Activated CD8-positive, alpha-beta memory T cell treated with anti-CD3 and anti-CD28 coated beads, Interleukin-2, amount 10 ng/mL, durations not matched to agents 7 days and 5 days (primary cell): ENCODE data around the gene RHOH. TPM values are rescaled to one million over a fixed set of nuclear protein-coding genes. Genes with fewer than 3 reads are reported as not detected.
"Not testable (repeated sequence)": the region's sequence is repeated elsewhere in the genome, so short reads cannot be mapped to it uniquely, and the experiment has no call there.

Source experiments
- ATAC-seq: fragments of 150-1000 bp; cut with Tn5 transposase; one replicate; pipeline ENCODE4 v1.10.0; 2021; ENCODE audit warnings: moderate library complexity
- CTCF ChIA-PET: fragments of 350-600 bp; sonication (Branson Sonifier 250); formaldehyde crosslinking; loops from one replicate; lab custom pipeline; 2021; ENCODE audit warnings: antibody characterized with exemption; lab: Charles Lee
- DNase-seq: peaks from one replicate; pipeline ENCODE4 v3.0.0-alpha.2; 2020
- H3K27ac Mint-ChIP-seq: one replicate; pipeline ENCODE4 v1.8.0; 2021; ENCODE audit warnings: mild to moderate bottlenecking, mixed read lengths
- H3K27me3 Mint-ChIP-seq: one replicate; pipeline ENCODE4 v1.8.0; 2021; ENCODE audit warnings: mixed read lengths
- H3K36me3 Mint-ChIP-seq: one replicate; pipeline ENCODE4 v1.8.0; 2021; ENCODE audit warnings: mild to moderate bottlenecking, mixed read lengths
- H3K4me1 Mint-ChIP-seq: one replicate; pipeline ENCODE4 v1.8.0; 2021; ENCODE audit warnings: mixed read lengths
- H3K4me3 Mint-ChIP-seq: one replicate; pipeline ENCODE4 v1.8.0; 2021; ENCODE audit warnings: mild to moderate bottlenecking, moderate library complexity, mixed read lengths
- H3K9me3 Mint-ChIP-seq: one replicate; pipeline ENCODE4 v1.8.0; 2022; ENCODE audit warnings: low read depth, mixed read lengths
- total RNA-seq, 2 experiments: library from RNA; stranded (reverse); gene quantifications; one replicate each; pipeline ENCODE4 v1.2.3, GENCODE V29; 2021

The RHOH gene
- total RNA-seq, 2 experiments from 2014 or later: 136 to 145 TPM

DNA sequence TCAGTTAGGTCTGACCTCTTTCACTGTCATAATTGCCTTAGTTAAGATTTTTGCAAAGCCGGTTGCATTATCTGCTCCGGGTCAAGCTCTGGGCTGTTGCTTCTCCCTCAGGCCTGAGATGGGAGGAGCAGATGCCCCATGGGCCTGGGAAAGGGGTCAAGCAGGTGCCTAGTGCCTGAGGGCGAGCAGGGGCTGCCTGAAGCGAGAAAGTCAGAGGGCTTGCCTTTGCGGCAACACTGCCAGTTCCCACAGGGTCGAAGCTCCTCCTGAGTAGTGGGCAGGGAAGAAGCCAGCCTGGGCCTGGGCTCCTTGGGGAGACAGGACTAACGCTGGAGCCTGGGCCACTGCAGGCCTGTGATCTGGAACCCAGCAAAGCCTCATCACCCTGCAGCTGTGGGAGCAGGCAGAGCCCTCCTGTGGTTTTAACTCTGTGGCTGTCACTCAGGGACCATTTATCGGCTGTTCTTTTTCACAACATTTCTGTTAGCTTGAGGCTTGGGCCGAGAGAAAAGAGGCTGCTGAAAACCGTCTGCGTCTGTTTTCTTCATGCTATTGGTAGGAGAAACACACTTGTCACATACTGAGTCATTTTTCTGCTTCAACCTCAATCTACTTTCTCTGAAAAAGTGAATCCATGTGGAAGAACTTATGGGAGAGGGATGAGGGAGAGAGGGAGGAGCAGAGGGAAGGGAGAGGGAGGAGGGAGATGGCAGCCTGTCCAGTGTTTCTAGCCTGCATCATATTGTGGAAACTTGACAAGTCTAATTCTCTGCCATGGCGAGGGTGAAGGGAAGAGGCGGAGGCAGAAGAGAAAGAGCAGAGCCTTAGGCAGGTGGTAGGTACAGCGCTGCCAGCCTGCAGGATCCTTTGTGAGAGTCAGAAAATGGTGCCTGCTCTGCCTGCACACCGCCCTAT is 68.4 kb downstream of the RHOH start:
- peak overlapping the region; percentile 89 for H3K27ac Mint-ChIP-seq
- peaks cover 38% of the 10 kb centered on the region for H3K4me1 Mint-ChIP-seq
- H3K27me3 Mint-ChIP-seq: no peaks in the 10 kb centered on the region
- peak; percentile 78 for DNase-seq
- H3K9me3 Mint-ChIP-seq: no peaks in the 10 kb centered on the region
- peak; percentile 83 for ATAC-seq
- CTCF ChIA-PET: interaction anchor here (1.0 to 1.9 kb wide), 9 partner anchors 9 to 52 kb away, joined by 3 to 10 read pairs (median 4); no protein-coding TSS in a partner anchor
- H3K36me3 Mint-ChIP-seq: peaks cover 3% of the 10 kb centered on the region
- peak overlapping the region; percentile 68 for H3K4me3 Mint-ChIP-seq

DNA sequence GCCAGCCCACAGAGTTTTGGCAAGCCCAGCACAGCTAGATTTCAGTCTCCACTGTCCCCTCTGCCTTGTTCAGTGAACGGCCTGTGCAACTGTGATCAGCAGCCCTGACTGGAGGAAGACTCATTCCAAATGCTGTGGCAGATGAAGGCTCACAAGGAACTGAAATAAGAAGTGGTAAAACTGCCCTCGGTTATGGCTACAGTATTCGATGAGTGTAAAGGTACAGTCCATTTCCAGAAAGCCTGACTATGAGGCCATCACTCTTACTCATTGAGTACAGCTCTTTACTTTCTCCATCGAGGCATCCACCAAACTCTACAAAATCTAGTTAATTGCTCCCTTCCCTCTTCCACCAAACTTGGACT is 69.1 kb downstream of the RHOH start:
- peaks cover 3% of the 10 kb centered on the region for H3K36me3 Mint-ChIP-seq
- DNase-seq (no peak), ATAC-seq (peak; percentile 17)
- peak overlapping the region; percentile 68 for H3K4me3 Mint-ChIP-seq
- no peaks in the 10 kb centered on the region for H3K9me3 Mint-ChIP-seq
- CTCF ChIA-PET: interaction anchor here (1.0 to 1.9 kb wide), 9 partner anchors 9 to 51 kb away, joined by 3 to 10 read pairs (median 4); no protein-coding TSS in a partner anchor
- H3K27me3 Mint-ChIP-seq: no peaks in the 10 kb centered on the region
- H3K27ac Mint-ChIP-seq: peak overlapping the region; percentile 89
- H3K4me1 Mint-ChIP-seq: peaks cover 38% of the 10 kb centered on the region

GRCh38 chr4:40269133-40269532 is 72.3 kb downstream of the RHOH start:
- peaks cover 35% of the 10 kb centered on the region for H3K4me1 Mint-ChIP-seq
- no peak for DNase-seq
- CTCF ChIA-PET: interaction anchor here (0.9 to 3.8 kb wide), 7 partner anchors 10 to 41 kb away, joined by 3 to 10 read pairs (median 3); no protein-coding TSS in a partner anchor
- no peaks in the 10 kb centered on the region for H3K27me3 Mint-ChIP-seq
- no peak overlapping the region for H3K27ac Mint-ChIP-seq
- ATAC-seq: no peak
- H3K9me3 Mint-ChIP-seq: no peaks in the 10 kb centered on the region
- H3K36me3 Mint-ChIP-seq: no peaks in the 10 kb centered on the region
- no peak overlapping the region for H3K4me3 Mint-ChIP-seq

DNA sequence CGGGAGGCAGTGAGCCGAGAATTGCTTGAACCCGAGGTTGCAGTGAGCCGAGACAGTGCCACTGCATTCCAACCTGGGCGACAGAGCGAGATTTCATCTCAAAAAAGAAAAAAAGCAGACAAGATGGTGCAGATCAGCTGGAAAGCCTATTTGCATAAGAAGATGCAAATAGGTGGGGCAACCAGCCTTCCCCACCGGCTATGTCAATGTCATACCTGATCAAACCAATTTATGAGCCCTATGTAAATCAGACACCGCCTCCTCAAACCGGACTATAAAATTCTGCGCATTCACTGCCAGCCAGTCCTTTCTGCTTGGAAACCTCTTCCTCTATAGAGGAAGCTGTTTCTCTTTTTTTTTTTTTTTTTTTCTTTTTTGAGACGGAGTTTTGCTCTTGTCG is 73.8 kb downstream of the RHOH start:
- CTCF ChIA-PET: interaction anchor here (1.3 to 3.8 kb wide), 2 partner anchors 12 to 14 kb away, joined by 3 to 10 read pairs; no protein-coding TSS in a partner anchor
- Mint-ChIP-seq H3K4me1 (peaks cover 31% of the 10 kb centered on the region), H3K4me3 (no peak overlapping the region), H3K36me3 (no peaks in the 10 kb centered on the region), H3K27ac (no peak overlapping the region), H3K9me3 (no peaks in the 10 kb centered on the region), H3K27me3 (no peaks in the 10 kb centered on the region)
- ATAC-seq (no peak), DNase-seq (no peak)

DNA sequence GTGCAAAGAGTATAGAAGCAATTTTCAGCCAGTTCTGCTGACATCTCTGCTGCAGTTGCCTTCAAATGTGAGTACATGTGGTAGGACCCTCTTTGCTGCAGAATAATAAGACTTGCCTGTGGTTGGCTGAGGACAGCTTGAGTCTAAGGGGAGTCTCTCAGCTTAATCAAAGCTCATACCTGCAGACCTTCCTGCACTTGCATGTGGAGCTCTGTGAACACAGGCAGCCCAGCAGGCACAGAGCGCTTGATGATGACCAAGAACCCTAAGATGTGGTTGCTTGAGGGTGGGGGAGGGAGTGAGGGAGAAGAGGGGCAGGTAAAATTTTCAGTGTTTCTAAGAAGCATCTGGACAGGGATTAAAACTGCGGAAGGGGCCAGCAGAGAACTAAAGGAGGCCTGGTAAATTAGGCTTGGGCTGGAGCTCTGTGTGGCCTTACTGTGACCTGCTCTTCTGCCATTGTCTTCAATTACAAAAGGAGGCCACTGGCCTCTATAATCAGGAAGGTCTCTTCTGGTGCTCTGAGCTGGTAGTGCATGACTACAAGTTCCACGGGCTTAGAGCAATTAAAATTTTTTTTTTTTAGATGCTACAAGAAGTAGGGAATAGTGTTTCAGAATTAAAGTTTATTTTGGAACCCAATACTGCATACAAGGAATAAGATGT is 78.4 kb downstream of the RHOH start:
- peak overlapping the region; percentile 20 for H3K27ac Mint-ChIP-seq
- H3K4me1 Mint-ChIP-seq: peaks cover 22% of the 10 kb centered on the region
- no peak for DNase-seq
- H3K9me3 Mint-ChIP-seq: no peaks in the 10 kb centered on the region
- no peaks in the 10 kb centered on the region for H3K27me3 Mint-ChIP-seq
- peak; percentile 47 for ATAC-seq
- H3K36me3 Mint-ChIP-seq: peaks cover 1% of the 10 kb centered on the region
- CTCF ChIA-PET: interaction anchor here (0.5 to 2.4 kb wide), 6 partner anchors 10 to 50 kb away, joined by 3 to 10 read pairs (median 4); no protein-coding TSS in a partner anchor
- no peak overlapping the region for H3K4me3 Mint-ChIP-seq

DNA sequence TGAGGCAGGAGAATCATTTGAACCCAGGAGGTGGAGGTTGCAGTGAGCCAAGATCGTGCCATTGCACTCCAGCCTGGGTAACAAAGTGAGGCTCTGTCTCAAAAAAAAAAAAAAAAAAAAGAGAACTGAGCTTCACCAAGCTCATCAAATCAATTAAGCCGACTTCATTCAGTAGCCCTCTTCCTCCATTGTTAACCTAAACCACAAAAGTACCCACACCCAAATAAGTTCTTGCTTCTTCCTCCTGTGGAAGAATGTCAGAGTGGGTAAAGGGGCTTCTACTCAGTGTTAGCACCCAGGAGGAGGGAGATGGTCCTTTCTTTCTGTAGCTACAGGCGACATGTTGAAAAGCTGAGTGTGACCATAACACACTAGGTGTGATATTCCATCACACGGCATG is 79.7 kb downstream of the RHOH start:
- Mint-ChIP-seq H3K27ac (no peak overlapping the region), H3K4me3 (no peak overlapping the region), H3K9me3 (no peaks in the 10 kb centered on the region), H3K4me1 (peaks cover 34% of the 10 kb centered on the region), H3K27me3 (no peaks in the 10 kb centered on the region), H3K36me3 (peaks cover 4% of the 10 kb centered on the region)
- ATAC-seq (no peak), DNase-seq (no peak)
- CTCF ChIA-PET: interaction anchor here (0.7 to 2.4 kb wide), 5 partner anchors 9 to 49 kb away, joined by 3 to 10 read pairs (median 5); no protein-coding TSS in a partner anchor

DNA sequence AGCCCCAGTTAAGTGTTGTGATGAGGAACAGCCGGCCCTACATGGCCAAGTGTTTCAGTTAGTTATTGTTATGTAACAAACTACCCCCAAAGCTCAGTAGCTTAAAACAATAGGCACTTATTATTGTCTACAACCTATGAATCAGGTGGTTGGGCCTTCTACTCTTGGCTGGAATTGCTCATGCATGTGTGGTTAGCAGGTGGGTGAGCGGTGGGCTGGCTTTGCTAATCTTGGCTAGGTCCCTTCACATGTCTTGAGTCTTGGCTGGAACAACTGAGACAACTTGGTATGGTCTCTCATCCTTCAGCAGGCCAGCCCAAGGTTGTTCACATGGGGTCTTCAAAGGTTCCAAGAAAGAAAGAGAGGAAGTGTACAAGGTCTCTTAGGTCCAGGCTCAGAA is 83.8 kb downstream of the RHOH start:
- peaks cover 50% of the 10 kb centered on the region for H3K4me1 Mint-ChIP-seq
- H3K4me3 Mint-ChIP-seq: no peak overlapping the region
- H3K36me3 Mint-ChIP-seq: peaks cover 15% of the 10 kb centered on the region
- no peaks in the 10 kb centered on the region for H3K9me3 Mint-ChIP-seq
- peak; percentile 56 for DNase-seq
- H3K27ac Mint-ChIP-seq: peak overlapping the region; percentile 67
- peak; percentile 8 for ATAC-seq
- H3K27me3 Mint-ChIP-seq: no peaks in the 10 kb centered on the region
- CTCF ChIA-PET: interaction anchor here (0.5 to 1.6 kb wide), 3 partner anchors 15 to 27 kb away, joined by 3 to 5 read pairs (median 4); no protein-coding TSS in a partner anchor

DNA sequence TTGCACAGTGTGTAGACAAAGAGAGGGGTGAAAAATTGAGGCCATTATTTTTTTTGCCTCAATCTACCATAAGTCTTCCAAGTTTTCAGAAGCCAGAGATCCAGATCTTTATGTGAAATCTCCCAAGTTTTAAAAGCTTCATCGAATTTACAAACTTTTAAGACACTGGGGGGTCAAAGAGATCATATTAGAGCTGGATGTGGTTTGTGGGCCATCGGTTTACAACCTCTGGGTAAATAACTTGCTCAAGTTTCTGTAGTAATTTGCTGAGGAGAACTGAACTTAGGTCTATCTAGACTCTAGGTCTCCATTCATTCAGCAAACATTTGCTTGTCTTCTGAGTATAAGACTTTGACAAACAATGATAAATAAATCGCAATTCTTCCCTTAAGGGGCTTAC is 84.3 kb downstream of the RHOH start:
- peaks cover 49% of the 10 kb centered on the region for H3K4me1 Mint-ChIP-seq
- DNase-seq (peak; percentile 67), ATAC-seq (peak; percentile 4)
- peaks cover 15% of the 10 kb centered on the region for H3K36me3 Mint-ChIP-seq
- H3K9me3 Mint-ChIP-seq: no peaks in the 10 kb centered on the region
- CTCF ChIA-PET: interaction anchor here (0.5 to 1.6 kb wide), 3 partner anchors 22 to 27 kb away, joined by 3 to 5 read pairs (median 4); no protein-coding TSS in a partner anchor
- no peaks in the 10 kb centered on the region for H3K27me3 Mint-ChIP-seq
- peak overlapping the region; percentile 67 for H3K27ac Mint-ChIP-seq
- H3K4me3 Mint-ChIP-seq: no peak overlapping the region

GRCh38 chr4:40281913-40282312 is 85.1 kb downstream of the RHOH start:
- CTCF ChIA-PET: interaction anchor here (0.6 to 0.8 kb wide), 2 partner anchors 26 to 293 kb away, joined by 3 to 4 read pairs; no protein-coding TSS in a partner anchor
- no peak overlapping the region for H3K4me3 Mint-ChIP-seq
- H3K27ac Mint-ChIP-seq: peak overlapping the region; percentile 67
- DNase-seq (no peak), ATAC-seq (no peak)
- H3K4me1 Mint-ChIP-seq: peaks cover 44% of the 10 kb centered on the region
- H3K27me3 Mint-ChIP-seq: no peaks in the 10 kb centered on the region
- no peaks in the 10 kb centered on the region for H3K9me3 Mint-ChIP-seq
- H3K36me3 Mint-ChIP-seq: peaks cover 15% of the 10 kb centered on the region

- H3K4me3 Mint-ChIP-seq, ATAC-seq, DNase-seq, H3K9me3 Mint-ChIP-seq, H3K27ac Mint-ChIP-seq, H3K27me3 Mint-ChIP-seq: not testable (repeated sequence)
- CTCF ChIA-PET: interaction anchor here (0.6 to 1.9 kb wide), 8 partner anchors 13 to 87 kb away, joined by 3 to 9 read pairs (median 5); no protein-coding TSS in a partner anchor
- Mint-ChIP-seq H3K4me1 (peaks cover 42% of the 10 kb centered on the region), H3K36me3 (peaks cover 13% of the 10 kb centered on the region)
Measured at GRCh38 chr4:40282857-40283256, 86.0 kb downstream of the RHOH start.

DNA sequence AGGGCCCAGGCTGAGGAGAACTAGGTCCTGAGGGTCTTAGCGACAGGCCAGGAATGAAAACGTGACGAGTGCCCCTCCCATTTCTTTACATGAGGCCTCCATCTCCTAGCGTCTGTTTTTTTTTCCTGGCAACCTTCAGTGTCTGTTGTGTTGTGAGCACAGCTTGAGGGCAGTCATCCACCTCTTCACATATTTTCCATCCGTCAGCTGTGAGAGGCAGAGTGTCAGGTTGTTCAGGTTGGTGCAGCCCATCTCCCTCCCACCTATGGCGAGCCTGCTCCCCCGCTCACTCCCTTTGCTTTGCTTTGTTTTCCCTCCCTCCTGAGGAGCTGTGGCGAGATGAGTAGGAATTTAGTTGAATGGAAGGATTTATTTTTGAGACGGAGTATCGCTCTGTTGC is 86.6 kb downstream of the RHOH start:
- Mint-ChIP-seq H3K27ac (peak overlapping the region; percentile 76), H3K9me3 (no peaks in the 10 kb centered on the region), H3K4me3 (no peak overlapping the region), H3K36me3 (peaks cover 13% of the 10 kb centered on the region), H3K27me3 (no peaks in the 10 kb centered on the region), H3K4me1 (peaks cover 42% of the 10 kb centered on the region)
- no peak for DNase-seq
- CTCF ChIA-PET: interaction anchor here (0.6 to 1.9 kb wide), 14 partner anchors 9 to 88 kb away, joined by 3 to 9 read pairs (median 4); no protein-coding TSS in a partner anchor
- peak; percentile 20 for ATAC-seq

DNA sequence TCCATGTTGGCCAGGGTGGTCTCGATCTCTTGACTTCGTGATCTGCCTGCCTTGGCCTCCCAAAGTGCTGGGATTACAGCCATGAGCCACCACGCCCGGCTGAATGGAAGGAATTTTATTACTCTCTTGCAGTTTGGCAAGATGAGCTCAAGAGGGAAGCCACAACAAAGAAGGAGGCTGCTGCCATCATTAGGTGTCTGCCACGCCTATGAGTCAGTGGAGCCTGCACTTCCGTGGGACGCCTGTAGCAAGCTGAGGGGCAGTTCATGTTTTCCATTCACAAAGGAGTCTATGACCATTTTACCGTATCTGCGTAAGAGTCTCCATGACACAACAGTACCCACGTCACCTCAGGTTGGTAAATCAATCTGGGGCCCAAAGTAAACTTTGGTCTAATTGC is 87.1 kb downstream of the RHOH start:
- Mint-ChIP-seq H3K4me3 (no peak overlapping the region), H3K36me3 (peaks cover 13% of the 10 kb centered on the region), H3K27me3 (no peaks in the 10 kb centered on the region), H3K27ac (peak overlapping the region; percentile 76), H3K4me1 (peaks cover 45% of the 10 kb centered on the region), H3K9me3 (no peaks in the 10 kb centered on the region)
- DNase-seq (peak; percentile 88), ATAC-seq (peak; percentile 93)
- CTCF ChIA-PET: interaction anchor here (0.8 to 1.9 kb wide), 16 partner anchors 9 to 76 kb away, joined by 3 to 9 read pairs (median 3); no protein-coding TSS in a partner anchor
